ENCODE measurements around the gene LRRC4B.

LRRC4B gene

GRCh38 chr19:50490991-50491472 lies 77.2 kb downstream of the LRRC4B start:
- no peak for DNase-seq (ENCODE audit: insufficient read length, low spot score)
- TF ChIP-seq POLR2A (IDR thresholded peaks at IDR 0.05; ENCODE audit: low read depth, low read length): no peak
- FAIRE-seq: no peak

- FAIRE-seq (no peak), DNase-seq (ENCODE audit: insufficient read length, low spot score) (no peak)
- no peak for TF ChIP-seq POLR2A (IDR thresholded peaks at IDR 0.05; ENCODE audit: low read depth, low read length)
Measured at GRCh38 chr19:50490411-50490811, 77.8 kb downstream of the LRRC4B start.

- DNase-seq (ENCODE audit: insufficient read length, low spot score) (no peak), FAIRE-seq (no peak)
- TF ChIP-seq POLR2A (IDR thresholded peaks at IDR 0.05; ENCODE audit: low read depth, low read length): no peak
Measured at GRCh38 chr19:50489461-50490011, 78.7 kb downstream of the LRRC4B start.

GRCh38 chr19:50488389-50489194 lies 79.6 kb downstream of the LRRC4B start:
- FAIRE-seq: no peak
- no peak for TF ChIP-seq POLR2A (IDR thresholded peaks at IDR 0.05; ENCODE audit: low read depth, low read length)
- DNase-seq (ENCODE audit: insufficient read length, low spot score): no peak

GRCh38 chr19:50486823-50487515 lies 81.3 kb downstream of the LRRC4B start:
- no peak for TF ChIP-seq POLR2A (IDR thresholded peaks at IDR 0.05; ENCODE audit: low read depth, low read length)
- FAIRE-seq: no peak
- peak; percentile 53 for DNase-seq (ENCODE audit: insufficient read length, low spot score)

GRCh38 chr19:50485284-50485955 lies 82.8 kb downstream of the LRRC4B start:
- no peak for FAIRE-seq
- DNase-seq (ENCODE audit: insufficient read length, low spot score): no peak
- no peak for TF ChIP-seq POLR2A (IDR thresholded peaks at IDR 0.05; ENCODE audit: low read depth, low read length)

GRCh38 chr19:50482916-50483315 lies 85.3 kb downstream of the LRRC4B start:
- no peak for FAIRE-seq
- no peak for DNase-seq (ENCODE audit: insufficient read length, low spot score)
- TF ChIP-seq POLR2A (IDR thresholded peaks at IDR 0.05; ENCODE audit: low read depth, low read length): no peak

- FAIRE-seq (no peak), DNase-seq (ENCODE audit: insufficient read length, low spot score) (no peak)
- no peak for TF ChIP-seq POLR2A (IDR thresholded peaks at IDR 0.05; ENCODE audit: low read depth, low read length)
Measured at GRCh38 chr19:50482271-50482855, 85.9 kb downstream of the LRRC4B start.

GRCh38 chr19:50481351-50482149 lies 86.7 kb downstream of the LRRC4B start:
- DNase-seq (ENCODE audit: insufficient read length, low spot score): no peak
- no peak for TF ChIP-seq POLR2A (IDR thresholded peaks at IDR 0.05; ENCODE audit: low read depth, low read length)
- no peak for FAIRE-seq

GRCh38 chr19:50480281-50481111 lies 87.7 kb downstream of the LRRC4B start:
- DNase-seq (ENCODE audit: insufficient read length, low spot score) (no peak), FAIRE-seq (no peak)
- TF ChIP-seq POLR2A (IDR thresholded peaks at IDR 0.05; ENCODE audit: low read depth, low read length): no peak

GRCh38 chr19:50479761-50480251 lies 88.4 kb downstream of the LRRC4B start:
- TF ChIP-seq POLR2A (IDR thresholded peaks at IDR 0.05; ENCODE audit: low read depth, low read length): no peak
- no peak for FAIRE-seq
- DNase-seq (ENCODE audit: insufficient read length, low spot score): no peak
